GM18867 (cell line): ENCODE results near the gene KLHL26.
"Not testable (repeated sequence)": the region's sequence is repeated elsewhere in the genome, so short reads cannot be mapped to it uniquely, and the experiment has no call there.

Source experiments
- ATAC-seq: cut with Tn5 transposase; IDR thresholded peaks from one replicate; pipeline ENCODE4 v1.9.1; 2021; ENCODE audit warnings: mild to moderate bottlenecking, moderate library complexity; ENCODE audit not compliant: unreplicated experiment

The KLHL26 gene, protein sequence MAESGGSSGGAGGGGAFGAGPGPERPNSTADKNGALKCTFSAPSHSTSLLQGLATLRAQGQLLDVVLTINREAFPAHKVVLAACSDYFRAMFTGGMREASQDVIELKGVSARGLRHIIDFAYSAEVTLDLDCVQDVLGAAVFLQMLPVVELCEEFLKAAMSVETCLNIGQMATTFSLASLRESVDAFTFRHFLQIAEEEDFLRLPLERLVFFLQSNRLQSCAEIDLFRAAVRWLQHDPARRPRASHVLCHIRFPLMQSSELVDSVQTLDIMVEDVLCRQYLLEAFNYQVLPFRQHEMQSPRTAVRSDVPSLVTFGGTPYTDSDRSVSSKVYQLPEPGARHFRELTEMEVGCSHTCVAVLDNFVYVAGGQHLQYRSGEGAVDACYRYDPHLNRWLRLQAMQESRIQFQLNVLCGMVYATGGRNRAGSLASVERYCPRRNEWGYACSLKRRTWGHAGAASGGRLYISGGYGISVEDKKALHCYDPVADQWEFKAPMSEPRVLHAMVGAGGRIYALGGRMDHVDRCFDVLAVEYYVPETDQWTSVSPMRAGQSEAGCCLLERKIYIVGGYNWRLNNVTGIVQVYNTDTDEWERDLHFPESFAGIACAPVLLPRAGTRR

DNA sequence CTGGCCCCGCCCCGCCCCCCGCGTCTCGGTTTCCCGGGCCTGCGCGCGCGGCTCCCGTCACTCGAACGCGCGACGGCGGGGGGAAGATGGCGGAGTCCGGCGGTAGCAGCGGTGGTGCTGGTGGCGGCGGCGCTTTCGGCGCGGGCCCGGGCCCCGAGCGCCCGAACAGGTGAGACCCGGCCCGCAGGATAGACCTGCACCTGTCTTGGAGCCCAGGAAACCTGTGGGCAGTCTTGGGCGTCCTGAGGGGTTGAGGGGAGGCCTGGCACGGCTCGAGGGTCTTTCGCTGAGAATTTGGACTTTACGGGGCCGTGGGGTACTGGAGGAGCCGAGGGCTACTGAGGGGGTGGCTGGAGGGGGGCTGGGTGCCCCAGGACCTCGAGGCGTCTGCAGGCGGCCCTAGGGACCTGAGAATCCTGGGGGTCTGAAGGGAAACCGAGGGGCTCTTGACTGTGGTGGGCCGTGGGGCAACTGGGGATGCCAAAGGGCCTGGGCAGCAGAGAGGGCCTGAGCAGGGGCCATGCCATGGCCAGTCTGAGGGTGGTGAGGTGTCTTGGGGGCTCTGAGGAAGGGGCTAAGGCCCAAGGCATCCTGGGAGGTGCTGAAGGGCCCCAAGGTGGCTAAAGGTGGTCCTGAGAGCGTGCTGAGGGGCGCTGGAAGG is at the start of gene KLHL26:
KLHL26 (plus strand) TSS at position 60 of the 661 bp plus-strand sequence; CDS start at position 87, 27 bp downstream.
- ATAC-seq: no peak

DNA sequence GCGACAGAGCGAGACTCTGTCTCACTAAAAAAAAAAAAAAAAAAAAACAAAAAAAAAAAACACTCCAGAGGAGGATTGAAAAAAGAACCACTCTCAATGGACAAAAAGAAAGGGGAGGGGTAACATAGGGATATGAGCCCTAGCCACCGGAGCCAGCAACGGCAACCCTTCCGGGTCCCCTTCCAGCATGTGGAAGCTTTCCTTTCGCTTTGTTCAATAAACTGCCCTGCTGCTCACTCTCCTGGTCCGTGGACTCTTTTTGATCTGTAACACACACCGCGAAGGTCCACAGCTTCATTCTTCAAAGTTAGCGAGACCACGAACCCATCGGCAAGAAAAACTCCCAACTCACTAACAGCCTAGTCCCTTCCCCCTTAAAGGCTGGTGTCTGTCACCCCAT is 49.3 kb upstream of the KLHL26 start:
- ATAC-seq: no peak

DNA sequence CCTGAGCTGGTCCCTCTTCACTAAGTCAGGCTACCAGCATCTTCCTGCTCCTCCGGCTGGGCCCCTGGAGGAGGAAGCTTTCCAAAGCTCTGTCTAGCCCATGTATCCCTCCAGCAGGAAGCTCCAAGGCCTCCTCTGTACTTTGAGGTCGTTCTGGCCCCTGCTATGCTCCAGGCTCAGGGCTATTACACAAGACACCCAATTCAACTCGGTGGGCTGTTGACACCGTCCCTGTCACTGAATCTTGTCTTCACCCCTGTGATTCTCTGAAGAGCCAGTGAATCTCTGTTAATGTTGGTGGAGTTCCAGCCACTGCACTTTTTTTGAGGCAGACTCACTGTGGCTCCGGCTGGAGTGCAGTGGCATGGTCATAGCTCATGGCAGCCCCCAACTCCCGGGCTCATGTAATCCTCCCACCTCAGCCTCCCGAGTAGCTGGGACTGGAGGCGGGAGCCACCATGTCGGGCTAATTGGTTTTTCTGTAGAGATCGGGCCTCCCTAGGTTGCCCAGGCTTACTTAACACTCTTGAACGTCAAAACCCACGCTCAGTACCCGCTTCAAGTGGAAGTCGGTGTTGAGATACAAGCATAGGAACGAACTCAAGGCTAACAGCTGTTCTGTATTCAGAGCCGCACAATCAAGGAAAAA is 48.7 kb upstream of the KLHL26 start:
- ATAC-seq: no peak

DNA sequence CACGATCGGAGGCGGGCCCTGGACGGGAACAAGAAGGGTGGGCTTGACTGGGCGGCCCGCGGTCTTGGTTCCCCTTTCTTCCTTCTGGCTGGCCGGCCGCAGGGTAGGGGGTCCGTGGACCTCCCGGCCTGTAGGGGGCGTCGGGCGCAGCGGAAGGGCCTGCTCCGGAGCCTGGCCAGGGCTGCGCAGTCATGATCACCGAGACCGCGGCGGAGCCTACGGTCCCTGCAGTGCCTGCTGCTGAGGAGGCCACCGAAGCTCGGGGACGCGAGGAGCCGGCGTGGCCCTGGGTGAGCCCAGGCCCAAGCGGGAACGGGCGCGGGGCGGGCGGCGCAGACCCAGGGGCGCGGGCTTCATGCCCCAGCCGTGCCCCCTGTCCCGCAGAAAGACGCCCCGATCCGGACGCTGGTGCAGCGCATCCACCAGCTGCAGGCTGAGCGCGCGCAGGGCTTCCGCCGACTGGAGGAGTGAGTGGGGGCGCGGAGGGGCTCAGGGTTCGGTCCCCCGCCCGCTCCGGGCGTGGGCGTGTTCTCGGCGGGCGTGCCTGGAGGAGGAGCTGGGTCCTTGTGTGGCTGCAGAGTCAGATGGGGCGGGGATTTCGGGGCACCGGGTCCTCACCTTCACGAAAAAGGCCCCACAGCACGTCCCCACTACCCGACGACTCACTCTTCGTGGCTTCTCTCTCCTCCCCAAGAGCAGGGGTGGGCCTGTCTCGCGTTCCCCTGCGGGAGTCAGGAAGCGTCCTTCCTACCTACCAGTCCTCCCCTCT is 48.0 kb upstream of the KLHL26 start, which contains the start of gene REX1BD:
REX1BD (plus strand) TSS at position 188 of the 769 bp plus-strand sequence; CDS start at position 192, 4 bp downstream.
- peak; percentile 81 for ATAC-seq

DNA sequence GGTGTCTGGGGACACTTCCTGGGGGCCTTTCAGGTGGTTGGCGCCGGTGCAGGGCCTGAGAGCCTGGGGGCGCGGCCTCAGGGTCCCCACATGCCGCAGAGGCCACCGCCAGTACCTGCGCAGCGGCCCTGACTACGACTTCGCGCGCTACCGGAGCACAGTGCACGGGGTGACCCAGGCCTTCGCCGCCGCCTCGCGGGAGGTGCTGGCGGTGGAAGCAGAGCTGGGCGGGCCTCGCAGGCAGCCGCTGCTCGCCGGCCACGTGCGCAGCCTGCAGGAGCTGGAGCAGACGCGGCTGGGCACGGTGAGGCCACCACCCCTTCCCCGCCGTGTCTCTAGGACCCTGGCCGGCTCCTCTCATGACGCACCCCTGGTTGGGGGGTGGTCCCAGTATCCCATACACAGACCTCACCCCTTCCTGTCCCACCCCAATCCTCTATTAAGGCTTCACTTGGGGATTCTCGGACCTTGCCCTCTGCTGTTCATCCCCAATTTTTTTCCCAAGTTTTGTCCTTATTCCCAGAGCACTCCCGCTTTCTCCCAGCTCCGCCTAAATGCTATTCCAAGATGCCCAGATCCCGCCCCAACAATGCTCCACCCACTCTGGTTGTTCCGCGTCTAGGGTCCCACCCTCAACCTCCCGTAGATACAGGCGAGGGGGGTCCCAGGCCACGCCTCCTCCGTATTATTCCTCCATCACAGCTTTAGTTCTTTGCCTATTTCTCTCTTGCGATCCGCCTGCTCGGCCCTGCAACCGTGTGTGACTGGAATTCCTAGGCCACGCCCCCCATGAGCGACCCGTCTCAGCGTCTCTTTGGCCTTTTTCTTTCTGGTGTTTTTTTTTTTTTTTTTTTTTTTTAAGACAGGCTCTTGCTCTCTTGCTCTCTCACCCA is 47.2 kb upstream of the KLHL26 start:
- ATAC-seq: peak; percentile 28

DNA sequence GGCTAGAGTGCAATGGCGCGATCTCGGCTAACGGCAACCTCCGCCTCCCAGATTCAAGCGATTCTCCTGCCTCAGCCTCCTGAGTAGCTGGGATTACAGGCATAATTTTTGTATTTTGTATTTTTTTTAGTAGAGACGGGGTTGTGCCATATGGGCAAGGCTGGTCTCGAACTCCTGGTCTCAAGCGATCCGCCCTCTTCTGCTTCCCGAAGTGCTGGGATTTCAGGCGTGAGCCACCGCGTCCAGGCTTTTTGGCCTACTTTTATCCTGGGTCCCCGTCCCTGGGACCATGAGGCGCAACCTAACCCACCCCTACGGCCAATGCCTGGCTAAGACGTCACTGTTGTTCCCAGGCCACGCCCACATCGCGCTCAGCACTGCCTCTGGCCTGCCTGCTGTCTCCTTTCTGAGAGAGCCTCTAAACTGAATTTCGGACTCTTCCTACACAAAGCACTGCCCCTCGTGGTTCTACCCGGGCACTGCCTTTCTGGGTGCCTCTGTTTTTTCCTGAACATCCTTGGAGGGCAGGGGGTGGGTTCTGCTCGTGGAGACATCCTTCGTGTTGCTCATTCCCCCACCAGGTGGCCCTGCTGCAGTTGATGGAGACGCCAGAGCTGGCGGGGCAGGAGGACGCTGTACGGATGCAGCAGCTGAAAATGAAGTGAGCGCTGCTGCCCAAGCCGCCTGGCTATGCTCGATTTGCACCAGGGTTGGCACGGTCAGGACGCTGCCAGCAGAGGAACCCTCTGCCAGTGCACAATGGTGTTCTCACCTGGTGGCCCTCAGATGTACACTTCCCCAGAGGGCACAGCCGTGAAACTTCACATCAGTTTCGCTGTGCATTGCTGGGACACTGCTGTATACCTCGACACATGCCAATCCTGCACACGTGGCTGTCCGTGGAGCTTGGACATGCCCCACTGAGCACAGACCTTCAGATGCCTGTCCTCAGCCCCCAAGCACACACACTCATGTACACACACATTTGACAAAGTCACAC is 46.3 kb upstream of the KLHL26 start:
- ATAC-seq: no peak

DNA sequence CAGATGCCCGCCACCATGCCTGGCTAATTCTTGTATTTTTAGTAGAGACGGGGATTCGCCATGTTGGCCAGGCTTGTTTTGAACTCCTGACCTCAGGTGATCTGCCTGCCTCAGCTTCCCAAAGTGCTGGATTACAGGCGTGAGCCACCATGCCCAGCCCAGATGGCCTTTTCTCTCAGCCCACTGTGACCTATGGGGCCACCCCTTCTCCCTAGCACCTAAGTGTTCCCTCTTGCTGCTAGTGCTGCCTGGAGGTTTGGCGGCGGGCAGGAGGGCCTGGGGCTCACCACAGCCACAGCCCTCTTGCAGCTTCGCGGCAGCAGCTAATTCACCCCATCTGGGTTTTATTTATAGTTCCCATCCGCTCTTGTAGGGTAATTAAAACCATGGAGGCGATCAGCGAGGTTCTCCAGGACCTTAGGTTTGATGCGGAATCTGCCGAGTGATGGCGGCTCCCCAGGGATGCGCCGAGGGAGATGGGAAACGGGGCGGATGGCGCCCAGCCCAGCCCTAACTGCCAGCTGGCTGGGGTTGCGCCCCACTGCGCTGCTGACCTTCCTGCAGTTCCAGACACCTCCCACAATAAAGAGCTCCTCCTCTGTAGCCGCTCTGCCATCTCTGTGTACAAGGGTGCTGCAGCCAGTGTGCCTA is 45.0 kb upstream of the KLHL26 start:
- ATAC-seq: no peak

DNA sequence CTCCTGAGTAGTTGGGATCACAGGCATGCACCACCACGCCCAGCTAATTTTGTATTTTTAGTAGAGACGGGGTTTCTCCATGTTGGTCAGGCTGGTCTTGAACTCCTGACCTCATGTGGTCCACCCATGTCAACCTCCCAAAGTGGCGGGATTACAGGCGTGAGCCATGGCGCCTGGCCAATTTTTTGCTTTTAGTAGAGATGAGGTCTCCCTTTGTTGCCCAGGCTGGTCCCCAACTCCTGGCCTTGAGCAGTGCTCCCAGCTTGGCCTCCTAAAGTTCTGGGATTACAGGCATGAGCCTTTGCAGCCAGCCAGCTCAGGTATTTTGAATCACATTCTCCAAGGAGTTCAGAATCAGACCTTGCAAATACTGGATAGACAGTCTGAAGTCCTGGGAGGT is 44.1 kb upstream of the KLHL26 start:
- ATAC-seq: not testable (repeated sequence)

DNA sequence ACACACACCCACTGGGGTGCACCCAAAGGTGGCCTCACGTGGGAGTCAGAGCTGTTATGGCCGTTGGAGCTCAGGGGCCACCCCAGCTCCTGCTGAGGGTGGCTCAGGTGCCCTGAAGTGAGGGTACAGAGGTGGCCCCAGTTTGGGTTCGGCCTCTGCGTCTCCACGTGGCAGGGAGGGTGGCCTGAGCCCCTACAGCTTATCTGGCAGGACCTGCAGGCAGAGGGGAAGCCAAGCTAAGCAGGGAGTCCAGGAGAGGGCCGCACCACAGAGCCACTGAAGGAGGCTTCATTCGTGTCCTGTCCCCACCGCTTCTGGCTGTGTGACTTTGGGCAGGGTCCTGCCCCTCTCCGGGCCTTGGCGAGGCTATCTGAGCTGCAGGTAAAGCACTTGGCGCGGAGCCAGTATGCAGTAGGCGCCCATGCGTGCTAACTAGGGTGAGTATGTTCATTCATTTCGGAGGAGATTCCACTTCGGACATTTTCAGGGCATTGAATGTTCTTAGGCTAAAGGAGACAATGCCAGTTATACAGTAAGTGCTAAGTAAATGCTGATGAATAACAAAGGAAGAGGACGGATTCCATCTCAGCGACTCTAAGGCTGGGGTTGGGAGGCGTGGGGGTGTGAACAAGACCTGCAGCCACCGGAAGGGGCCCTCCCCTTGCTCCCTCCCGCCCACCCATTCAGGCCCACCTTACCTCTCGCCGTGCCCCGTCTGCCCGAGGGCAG is 43.3 kb upstream of the KLHL26 start:
- ATAC-seq: no peak

DNA sequence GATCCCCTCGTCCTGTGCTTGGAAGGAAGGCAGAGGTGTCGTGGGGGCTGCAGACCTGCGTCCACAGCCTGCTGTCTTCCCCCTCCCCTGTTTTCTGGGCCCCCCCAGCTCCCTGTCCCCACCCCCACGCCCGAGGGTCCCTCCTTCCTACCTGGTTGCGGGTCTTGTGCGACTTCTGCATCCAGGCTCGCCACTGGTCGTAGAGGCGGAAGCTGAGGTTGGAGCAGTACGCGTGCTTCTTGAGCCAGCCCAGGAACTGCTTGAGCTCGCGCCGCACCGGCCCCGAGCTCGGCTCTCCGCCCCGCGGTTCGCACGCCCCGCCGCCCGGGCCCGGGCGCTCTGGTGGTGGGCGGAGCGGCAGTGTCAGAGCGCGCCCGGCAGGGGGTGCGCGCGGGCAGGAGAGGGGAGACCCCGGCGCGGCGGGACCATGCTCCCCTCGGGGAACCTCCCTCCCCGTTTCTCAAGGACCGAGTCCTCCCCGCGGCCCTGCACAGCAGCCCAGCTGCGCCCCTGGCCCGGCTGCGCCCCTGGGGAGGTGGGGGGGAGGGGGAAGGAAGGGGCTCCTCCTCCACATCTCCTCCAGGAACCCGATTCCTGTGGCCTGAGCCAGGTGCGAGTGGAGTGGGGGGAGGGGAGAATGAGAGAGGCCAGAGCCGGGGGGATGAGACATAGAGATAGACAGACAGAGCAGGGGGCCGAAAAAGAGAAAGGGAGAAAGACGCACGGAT is 42.6 kb upstream of the KLHL26 start:
- no peak for ATAC-seq

DNA sequence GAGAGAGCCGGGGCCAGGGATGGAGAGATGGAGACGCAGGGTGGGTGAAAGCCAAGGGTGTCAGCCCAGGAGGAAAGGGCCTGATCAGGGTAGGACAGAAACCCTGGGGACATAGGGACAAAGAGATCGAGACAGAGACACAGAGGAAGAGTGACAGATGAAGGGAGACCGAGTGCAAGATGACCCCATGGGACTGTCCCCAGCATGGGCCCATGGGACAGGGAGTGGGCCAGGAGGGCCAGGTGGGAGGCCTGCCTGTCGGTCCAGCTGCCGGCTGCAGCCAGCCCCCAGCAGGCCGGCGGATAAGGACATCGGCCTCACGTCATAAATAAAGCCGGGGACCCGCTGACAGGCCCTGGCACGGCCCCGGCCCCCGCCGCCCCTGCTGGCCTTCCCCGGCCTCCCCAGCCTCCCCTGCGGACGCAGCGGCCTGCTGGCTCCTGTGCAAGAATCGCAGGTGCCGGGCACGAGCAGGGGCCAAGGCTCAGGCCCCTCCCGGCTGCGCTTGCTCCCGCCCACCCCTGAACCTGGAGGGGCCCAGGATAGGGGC is 41.9 kb upstream of the KLHL26 start:
- no peak for ATAC-seq

DNA sequence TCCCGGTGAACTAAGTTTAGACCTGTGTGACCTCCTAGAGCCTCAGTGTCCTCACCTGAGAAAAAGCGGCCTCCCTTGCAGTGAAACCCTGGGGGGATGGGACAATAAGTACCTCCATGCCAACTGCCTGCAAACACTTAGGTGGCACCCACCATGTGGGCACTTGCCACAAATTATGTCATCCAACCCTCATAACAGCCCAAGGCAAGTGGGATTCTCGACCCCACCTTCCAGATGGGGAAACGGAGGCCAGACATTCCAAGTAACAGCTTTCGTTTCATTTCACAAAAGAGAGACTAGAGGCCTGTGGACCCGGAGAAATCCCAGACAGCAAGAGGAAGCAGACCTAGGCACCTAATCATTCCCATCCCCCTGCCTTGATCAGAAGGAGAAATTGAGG is 41.4 kb upstream of the KLHL26 start:
- ATAC-seq: no peak

DNA sequence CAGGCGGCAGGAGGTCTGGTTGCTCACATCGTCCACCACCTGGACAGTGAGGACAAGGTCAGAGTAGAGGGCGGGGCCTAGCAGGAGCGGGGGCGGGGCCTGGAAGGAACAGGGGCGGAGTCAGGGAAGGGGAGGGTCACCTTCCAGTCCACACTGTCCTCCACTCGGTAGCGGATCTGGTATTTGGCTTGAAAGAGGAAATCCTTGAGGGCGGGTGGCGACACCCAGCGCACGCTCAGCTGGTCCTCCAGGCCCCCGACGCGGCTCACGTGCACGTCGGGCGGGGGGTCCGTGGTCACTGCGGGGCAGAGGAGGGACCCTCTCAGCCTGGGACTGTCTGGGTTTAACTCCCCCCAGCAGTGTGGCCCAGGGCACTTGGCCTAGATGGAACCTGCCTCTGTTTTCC is 40.1 kb upstream of the KLHL26 start:
- no peak for ATAC-seq

DNA sequence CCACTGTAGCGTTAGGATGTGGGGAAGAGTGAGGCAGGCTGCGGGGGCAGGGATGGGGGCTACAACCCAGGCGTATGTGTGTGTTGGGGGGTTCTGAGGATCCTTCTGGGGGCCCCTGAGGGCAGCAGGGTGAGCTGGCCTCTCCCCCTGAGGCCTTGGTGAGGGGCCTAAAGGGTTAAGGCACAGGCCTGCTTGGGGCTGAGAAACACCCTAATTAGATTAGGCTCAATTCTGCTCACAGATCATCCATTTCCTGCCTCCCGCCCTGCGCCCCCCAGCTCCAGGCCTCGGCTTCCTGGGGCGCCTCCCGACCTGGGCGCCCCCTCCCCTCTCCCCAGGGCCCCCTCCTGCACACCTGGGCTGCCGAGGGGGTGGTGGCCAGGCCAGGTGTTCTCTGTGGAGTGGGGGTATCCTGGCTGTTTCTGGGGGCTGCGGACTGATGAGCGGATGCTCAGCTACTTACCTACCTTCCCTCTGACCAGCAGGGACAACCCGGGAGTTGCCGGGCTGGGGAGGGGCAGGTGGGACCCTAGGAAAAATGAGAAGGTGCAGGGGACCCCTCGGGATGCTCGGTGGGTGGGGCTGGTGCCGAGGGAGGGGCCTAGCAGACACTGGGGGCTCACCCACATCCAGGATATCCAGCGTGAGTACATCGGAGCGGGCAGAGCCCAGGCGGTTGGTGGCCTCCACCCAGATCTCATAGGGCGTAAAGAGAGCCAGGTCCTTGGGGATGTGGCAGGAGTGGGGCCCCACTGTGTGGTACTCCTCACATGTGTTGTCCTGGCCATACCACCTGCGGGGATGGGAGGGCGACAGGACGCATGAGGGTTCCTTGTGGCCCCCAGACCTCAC is 38.8 kb upstream of the KLHL26 start:
- no peak for ATAC-seq

DNA sequence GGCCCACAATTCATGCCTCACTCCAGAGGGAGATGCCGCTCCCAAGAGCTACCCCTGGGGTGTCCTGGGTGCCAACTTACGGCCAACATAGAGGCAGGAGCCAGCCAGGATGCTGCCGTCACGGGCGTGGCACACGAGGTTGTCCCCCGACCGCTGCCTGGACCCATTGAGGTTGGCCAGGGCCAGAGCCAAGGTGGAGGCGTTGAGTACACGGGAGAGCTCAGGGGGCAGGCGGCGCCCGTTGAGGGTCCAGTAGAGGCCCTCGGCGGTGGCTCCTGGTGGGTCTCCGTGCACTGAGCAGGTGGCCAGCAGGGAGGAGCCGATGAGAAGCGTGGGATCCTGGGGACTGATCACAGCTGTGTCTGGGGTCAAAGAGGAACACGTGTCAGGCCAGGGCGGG is 37.3 kb upstream of the KLHL26 start:
- ATAC-seq: no peak
